ENCODE measurements around the gene TIMM22. TPM values are rescaled to one million over a fixed set of nuclear protein-coding genes. Genes with fewer than 3 reads are reported as not detected.

TIMM22 gene
- total RNA-seq, 1 donor from 2014 or later = 15.0 TPM

DNA sequence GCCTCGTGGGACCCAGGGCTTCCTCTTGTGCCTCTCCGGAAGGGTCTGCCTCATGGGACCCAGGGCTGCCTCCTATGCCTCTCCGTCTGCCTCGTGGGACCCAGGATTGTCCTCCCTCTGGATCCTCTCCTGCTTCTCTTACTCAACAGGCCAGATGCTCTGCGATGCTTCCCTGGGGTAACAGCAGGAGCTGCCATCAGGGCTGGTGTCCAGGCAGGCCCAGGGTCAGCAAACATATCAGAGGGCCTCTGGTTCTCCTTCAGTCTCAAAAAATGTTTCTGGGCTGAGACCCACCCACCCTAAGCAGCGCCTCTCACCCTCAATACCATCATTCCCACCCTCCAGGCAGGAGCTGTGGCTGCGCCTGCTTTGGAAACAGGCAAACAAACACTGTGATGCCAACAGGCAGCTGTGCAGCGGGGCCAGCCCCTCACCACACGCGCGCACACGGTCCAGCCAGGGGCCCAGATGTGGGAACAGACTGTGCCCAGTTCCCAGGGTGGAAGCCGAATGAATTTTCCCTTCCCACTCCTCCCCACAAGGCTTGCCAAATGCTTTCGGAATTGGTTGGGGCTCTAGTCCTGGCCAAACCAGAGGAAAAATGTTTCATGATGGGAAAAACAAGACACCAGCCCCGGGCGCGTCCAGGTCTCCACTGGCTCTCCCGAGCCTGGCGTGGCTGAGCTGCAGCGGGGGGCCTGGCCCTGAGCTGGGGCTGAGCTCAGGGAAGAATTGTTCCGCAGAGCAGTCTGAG, 11.3 kb downstream of the TIMM22 start:
- no peaks in the 10 kb centered on the region for H3K27me3 Mint-ChIP-seq (ENCODE audit: low read depth)

DNA sequence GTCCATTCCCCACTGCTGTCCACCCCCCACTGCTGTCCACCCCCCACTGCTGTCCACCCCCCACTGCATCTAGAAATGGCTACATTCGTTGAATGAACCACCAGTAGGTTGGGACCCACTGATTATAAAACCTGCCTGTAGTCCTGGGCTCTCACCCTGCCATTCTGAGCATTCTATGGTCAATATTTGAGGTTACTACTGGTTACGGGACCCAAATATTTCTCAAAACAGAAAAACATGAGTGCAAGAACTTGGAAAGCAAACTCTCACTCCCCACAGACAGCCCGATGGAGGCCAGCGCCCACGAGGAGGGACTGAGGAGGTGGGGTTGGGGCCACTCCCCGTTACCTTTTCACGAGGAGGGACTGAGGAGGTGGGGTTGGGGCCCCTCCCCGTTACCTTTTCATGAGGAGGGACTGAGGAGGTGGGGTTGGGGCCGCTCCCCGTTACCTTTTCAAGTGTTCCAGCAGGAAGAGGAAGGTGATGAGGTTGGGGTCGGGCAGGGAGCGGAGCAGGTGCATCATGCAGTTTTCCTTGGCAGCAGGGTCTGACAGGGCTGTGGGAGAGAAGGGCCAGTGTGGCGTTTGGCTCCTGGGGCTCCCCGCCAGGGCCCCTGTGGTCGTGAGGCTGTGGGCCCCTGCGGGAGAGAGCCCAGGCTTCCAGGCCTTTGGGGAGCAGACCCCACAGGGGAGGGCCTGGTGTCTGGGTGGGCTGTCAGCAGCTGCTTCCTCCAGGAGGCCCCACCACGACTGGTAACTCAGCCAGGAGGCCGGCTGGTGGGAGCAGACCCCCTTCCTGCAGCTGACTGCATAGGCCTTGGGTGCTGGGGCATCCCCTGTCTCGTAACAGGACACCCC, 12.5 kb downstream of the TIMM22 start:
- H3K9me3 Mint-ChIP-seq = no peaks in the 10 kb centered on the region
- H3K4me3 Mint-ChIP-seq (ENCODE audit: low read depth) = no peak overlapping the region
- peaks cover 11% of the 10 kb centered on the region for H3K36me3 Mint-ChIP-seq (ENCODE audit: low read depth)
- H3K27me3 Mint-ChIP-seq (ENCODE audit: low read depth) = no peaks in the 10 kb centered on the region
- no peak for DNase-seq (ENCODE audit: low spot score)
- H3K4me1 Mint-ChIP-seq (ENCODE audit: low read depth) = no peaks in the 10 kb centered on the region
- H3K27ac Mint-ChIP-seq = no peak overlapping the region
- intact Hi-C loops (cut with micrococcal nuclease) = no loop called here

More for the DNA sequence above, 11.3 kb downstream of the TIMM22 start:
- no peak overlapping the region for H3K4me3 Mint-ChIP-seq (ENCODE audit: low read depth)
- DNase-seq (ENCODE audit: low spot score) = no peak
- no peaks in the 10 kb centered on the region for H3K9me3 Mint-ChIP-seq
- H3K36me3 Mint-ChIP-seq (ENCODE audit: low read depth) = peaks cover 12% of the 10 kb centered on the region
- no peak overlapping the region for H3K27ac Mint-ChIP-seq
- H3K4me1 Mint-ChIP-seq (ENCODE audit: low read depth) = no peaks in the 10 kb centered on the region
- intact Hi-C loops (cut with micrococcal nuclease) = no loop called here

DNA sequence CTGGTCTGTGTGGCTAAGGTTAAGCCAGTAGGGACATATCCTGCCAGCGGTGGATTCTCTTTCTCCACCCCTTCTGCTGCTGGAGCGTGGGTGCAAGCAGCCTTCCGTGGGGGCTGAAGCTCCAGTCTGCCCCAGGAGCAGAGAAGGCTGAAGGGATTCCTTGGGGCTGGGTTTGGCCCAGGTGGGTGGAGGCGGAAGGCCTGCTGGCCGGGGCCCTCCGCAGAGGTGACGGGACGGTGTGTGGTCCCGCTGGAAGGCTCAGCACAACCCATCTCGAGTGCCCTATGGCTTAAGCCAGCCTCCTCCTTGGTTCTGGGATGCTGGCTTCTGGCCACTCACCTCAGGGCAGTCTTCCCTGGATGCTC, 13.1 kb downstream of the TIMM22 start:
- no peaks in the 10 kb centered on the region for H3K9me3 Mint-ChIP-seq
- no peaks in the 10 kb centered on the region for H3K27me3 Mint-ChIP-seq (ENCODE audit: low read depth)
- H3K36me3 Mint-ChIP-seq (ENCODE audit: low read depth) = peaks cover 9% of the 10 kb centered on the region
- no peak overlapping the region for H3K27ac Mint-ChIP-seq
- intact Hi-C loops (cut with micrococcal nuclease) = no loop called here
- no peaks in the 10 kb centered on the region for H3K4me1 Mint-ChIP-seq (ENCODE audit: low read depth)
- no peak overlapping the region for H3K4me3 Mint-ChIP-seq (ENCODE audit: low read depth)
- no peak for DNase-seq (ENCODE audit: low spot score)

DNA sequence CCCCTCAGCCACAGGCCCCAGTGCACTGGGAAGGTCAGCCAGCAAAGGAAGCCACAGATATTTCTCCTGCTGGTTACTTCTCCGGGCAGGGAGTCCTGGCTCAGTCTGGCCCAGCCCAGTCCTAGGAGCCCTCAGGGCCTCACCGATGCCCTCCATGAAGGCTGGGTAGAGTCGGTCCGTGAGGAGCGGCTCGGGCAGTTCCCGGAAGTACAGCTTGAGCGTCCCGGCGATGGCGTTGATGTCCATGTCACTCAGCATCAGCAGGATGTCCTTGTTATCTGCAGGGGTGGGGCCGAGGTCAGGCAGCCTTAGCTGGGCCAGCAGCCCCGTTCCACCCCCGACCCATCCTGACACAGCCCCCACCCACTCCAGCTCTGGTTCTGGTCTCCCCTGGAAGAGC, 13.7 kb downstream of the TIMM22 start:
- H3K36me3 Mint-ChIP-seq (ENCODE audit: low read depth) = peaks cover 4% of the 10 kb centered on the region
- no peak overlapping the region for H3K4me3 Mint-ChIP-seq (ENCODE audit: low read depth)
- H3K4me1 Mint-ChIP-seq (ENCODE audit: low read depth) = no peaks in the 10 kb centered on the region
- no peaks in the 10 kb centered on the region for H3K9me3 Mint-ChIP-seq
- no peak overlapping the region for H3K27ac Mint-ChIP-seq
- DNase-seq (ENCODE audit: low spot score) = no peak
- intact Hi-C loops (cut with micrococcal nuclease) = no loop called here
- H3K27me3 Mint-ChIP-seq (ENCODE audit: low read depth) = no peaks in the 10 kb centered on the region

DNA sequence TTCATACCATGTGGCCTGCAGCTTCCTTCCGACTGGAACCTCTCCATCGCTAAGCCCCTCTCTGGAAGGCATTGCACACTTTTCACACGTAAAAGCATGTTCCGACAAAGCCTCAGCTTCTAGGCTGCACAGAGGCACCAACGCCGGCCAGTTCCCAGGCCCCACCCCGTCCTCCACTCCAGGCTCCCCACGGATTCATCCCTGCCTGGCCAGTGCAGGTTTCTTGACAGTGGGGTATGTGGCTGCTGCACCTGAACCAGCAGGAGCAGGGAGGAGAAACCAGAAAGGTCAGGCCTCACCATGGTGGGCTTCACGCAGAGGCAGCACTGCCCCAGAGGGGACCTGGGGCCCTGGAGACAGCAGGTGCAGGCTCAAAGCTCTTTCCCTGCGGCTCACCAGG, 14.2 kb downstream of the TIMM22 start:
- no peaks in the 10 kb centered on the region for H3K27me3 Mint-ChIP-seq (ENCODE audit: low read depth)
- H3K4me1 Mint-ChIP-seq (ENCODE audit: low read depth) = no peaks in the 10 kb centered on the region
- intact Hi-C loops (cut with micrococcal nuclease) = no loop called here
- no peaks in the 10 kb centered on the region for H3K36me3 Mint-ChIP-seq (ENCODE audit: low read depth)
- DNase-seq (ENCODE audit: low spot score) = no peak
- no peak overlapping the region for H3K27ac Mint-ChIP-seq
- H3K9me3 Mint-ChIP-seq = no peaks in the 10 kb centered on the region
- no peak overlapping the region for H3K4me3 Mint-ChIP-seq (ENCODE audit: low read depth)

DNA sequence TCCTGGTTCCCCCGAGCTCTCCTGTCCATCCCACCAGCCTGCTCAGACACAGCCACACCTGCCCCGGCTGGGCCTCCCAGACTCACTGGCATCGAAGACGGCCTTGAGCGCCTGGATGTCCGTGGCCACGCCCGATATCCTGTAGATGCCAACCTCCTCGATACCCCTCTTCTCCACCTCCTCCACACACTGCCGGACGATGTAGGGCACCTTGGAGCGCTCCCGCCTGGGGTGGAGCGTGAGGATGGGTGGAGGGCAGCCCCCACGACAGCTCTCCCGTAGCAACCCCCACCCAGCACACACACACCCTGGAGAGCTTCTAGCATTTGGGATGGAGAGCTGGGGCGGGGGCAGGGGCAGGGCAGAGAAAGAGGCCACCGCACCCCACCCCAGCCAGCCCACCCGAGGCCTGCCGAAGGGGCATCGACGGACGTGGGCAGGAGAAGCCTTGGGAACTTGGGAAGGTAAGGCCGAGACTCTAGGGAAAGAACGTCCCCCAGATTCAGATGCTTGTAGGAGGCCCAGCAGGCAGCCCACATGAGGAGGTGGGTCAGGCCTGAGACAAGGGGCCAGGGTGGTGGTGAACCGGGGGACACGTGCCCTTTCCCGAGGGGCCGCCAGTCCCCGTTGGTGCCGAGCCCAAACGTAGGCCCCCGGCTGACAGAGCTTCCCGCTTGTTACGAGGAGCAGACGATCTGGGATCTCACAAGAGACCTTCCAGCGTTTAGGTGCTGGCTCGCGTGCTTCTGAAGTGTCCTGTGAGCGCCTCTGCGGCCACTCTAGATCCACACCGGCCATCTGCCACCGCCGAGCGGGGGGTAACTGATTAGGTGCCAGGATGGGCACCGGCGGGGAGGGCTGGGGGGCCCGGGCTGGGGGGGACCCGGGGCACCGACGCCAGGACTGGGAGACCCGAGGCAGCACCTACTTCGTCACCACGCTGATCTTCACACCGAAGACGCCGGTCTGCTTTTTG, 15.1 kb downstream of the TIMM22 start:
- H3K9me3 Mint-ChIP-seq = no peaks in the 10 kb centered on the region
- DNase-seq (ENCODE audit: low spot score) = no peak
- intact Hi-C loops (cut with micrococcal nuclease) = no loop called here
- no peaks in the 10 kb centered on the region for H3K4me1 Mint-ChIP-seq (ENCODE audit: low read depth)
- H3K27me3 Mint-ChIP-seq (ENCODE audit: low read depth) = no peaks in the 10 kb centered on the region
- H3K27ac Mint-ChIP-seq = no peak overlapping the region
- H3K4me3 Mint-ChIP-seq (ENCODE audit: low read depth) = no peak overlapping the region
- no peaks in the 10 kb centered on the region for H3K36me3 Mint-ChIP-seq (ENCODE audit: low read depth)

DNA sequence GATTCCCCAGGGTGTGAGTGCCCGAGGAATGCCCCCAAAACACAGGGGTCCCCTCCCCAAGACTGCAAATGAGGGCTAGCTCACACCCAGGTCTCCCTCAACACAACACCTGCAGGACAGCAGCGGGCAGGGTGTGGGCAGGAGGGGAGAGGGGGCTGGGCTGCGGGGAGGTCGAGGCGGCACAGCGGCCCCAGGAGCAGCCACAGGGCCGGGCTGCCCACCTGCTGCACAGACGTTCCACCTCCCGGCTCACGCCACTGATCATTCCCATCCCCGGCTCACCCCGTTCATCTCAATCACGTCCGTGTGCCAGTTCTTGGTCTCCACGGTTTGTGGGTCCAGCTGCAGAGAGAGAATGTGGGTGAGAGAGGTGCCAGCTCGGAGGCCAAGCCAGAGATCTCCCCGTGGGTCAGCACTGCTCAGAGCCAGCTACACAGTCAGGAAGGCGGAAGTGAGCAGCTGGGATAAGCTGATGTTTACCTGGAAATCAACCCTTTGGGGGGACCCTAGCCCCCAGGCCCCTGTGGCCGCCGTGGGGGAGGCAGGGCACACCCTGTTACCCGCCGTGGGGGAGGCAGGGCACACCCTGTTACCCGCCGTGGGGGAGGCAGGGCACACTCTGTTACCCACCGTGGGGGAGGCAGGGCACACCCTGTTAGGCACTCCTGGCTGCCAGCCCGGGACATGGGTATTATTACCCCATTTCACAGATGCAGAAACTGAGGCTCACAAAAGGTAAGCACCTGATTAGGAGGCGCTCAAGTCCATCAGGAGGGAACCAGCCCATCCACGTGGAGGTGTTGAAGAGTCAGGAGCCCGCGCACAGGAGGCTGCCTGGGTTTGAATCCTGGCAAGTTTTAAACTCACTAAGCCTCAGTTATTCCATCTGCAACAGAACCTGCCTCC, 16.1 kb downstream of the TIMM22 start:
- intact Hi-C loops (cut with micrococcal nuclease) = no loop called here
- H3K27me3 Mint-ChIP-seq (ENCODE audit: low read depth) = no peaks in the 10 kb centered on the region
- no peak overlapping the region for H3K27ac Mint-ChIP-seq
- DNase-seq (ENCODE audit: low spot score) = no peak
- no peaks in the 10 kb centered on the region for H3K4me1 Mint-ChIP-seq (ENCODE audit: low read depth)
- H3K9me3 Mint-ChIP-seq = no peaks in the 10 kb centered on the region
- no peaks in the 10 kb centered on the region for H3K36me3 Mint-ChIP-seq (ENCODE audit: low read depth)
- no peak overlapping the region for H3K4me3 Mint-ChIP-seq (ENCODE audit: low read depth)

DNA sequence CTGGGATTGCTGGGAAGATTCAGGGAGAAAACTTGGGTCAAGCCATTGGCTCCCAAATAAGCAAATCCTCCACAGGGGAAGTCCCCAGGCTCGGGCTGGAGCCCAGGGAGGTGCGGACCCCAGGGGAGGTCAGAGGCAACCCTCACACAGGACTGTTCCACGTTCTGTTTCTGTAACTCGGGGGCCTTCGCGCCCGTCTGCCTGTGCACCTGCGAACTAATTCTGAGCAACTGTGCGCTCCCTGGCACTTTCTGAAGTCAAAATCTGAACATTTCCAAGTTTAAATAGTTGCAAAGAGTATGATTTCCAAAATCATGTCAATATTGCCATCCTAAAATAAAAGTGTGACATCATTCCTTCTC, 16.8 kb downstream of the TIMM22 start:
- intact Hi-C loops (cut with micrococcal nuclease) = no loop called here
- H3K27ac Mint-ChIP-seq = no peak overlapping the region
- no peaks in the 10 kb centered on the region for H3K9me3 Mint-ChIP-seq
- no peak for DNase-seq (ENCODE audit: low spot score)
- H3K4me1 Mint-ChIP-seq (ENCODE audit: low read depth) = no peaks in the 10 kb centered on the region
- no peaks in the 10 kb centered on the region for H3K27me3 Mint-ChIP-seq (ENCODE audit: low read depth)
- no peak overlapping the region for H3K4me3 Mint-ChIP-seq (ENCODE audit: low read depth)
- H3K36me3 Mint-ChIP-seq (ENCODE audit: low read depth) = no peaks in the 10 kb centered on the region

DNA sequence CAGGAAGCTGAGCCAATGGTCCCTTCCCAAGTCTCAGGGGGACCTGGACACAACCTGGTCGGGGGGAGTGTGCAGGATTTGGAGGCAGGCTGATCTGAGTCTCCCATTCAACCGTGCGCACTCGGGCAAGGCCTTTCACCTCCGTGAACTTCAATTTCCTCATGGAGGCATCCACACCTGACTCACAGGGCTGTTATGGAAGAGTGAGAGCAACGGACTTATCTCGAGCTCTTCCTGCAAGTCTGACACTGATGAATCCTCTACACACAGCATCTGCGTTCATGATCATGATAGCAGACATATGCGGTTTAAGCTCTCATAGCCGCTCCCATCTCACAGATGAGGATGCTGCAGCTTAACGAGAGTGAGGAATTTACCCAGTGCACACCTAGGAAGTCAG, 21.6 kb downstream of the TIMM22 start:
- Mint-ChIP-seq H3K36me3 (ENCODE audit: low read depth) (no peaks in the 10 kb centered on the region), H3K27ac (no peak overlapping the region)

DNA sequence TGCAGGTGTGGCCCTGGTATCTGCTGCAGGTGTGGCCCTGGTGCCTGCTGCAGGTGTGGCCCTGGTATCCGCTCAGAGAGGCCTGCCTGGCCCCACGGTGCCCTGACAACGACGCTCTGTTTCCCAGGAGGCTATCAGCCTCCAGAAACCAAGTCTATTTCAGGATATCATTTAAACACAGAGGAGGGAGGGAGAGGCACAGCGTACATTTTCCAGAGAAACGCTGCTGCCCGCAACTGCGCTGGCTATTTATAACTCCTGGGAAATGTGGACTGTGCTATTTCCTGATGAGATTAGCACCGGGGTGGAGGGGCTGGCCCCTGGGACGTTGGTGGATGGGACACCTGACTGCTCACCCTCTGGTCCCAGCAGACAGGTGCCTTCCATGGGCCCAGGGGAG, 22.5 kb downstream of the TIMM22 start:
- Mint-ChIP-seq H3K36me3 (ENCODE audit: low read depth) (no peaks in the 10 kb centered on the region), H3K4me1 (ENCODE audit: low read depth) (no peaks in the 10 kb centered on the region), H3K27ac (no peak overlapping the region), H3K9me3 (no peaks in the 10 kb centered on the region), H3K4me3 (ENCODE audit: low read depth) (no peak overlapping the region), H3K27me3 (ENCODE audit: low read depth) (no peaks in the 10 kb centered on the region)
- intact Hi-C loops (cut with micrococcal nuclease) = no loop called here
- DNase-seq (ENCODE audit: low spot score) = no peak

More for the DNA sequence above, 21.6 kb downstream of the TIMM22 start:
- no peaks in the 10 kb centered on the region for H3K27me3 Mint-ChIP-seq (ENCODE audit: low read depth)
- H3K4me1 Mint-ChIP-seq (ENCODE audit: low read depth) = no peaks in the 10 kb centered on the region
- intact Hi-C loops (cut with micrococcal nuclease) = no loop called here
- no peak for DNase-seq (ENCODE audit: low spot score)
- H3K4me3 Mint-ChIP-seq (ENCODE audit: low read depth) = no peak overlapping the region
- no peaks in the 10 kb centered on the region for H3K9me3 Mint-ChIP-seq

DNA sequence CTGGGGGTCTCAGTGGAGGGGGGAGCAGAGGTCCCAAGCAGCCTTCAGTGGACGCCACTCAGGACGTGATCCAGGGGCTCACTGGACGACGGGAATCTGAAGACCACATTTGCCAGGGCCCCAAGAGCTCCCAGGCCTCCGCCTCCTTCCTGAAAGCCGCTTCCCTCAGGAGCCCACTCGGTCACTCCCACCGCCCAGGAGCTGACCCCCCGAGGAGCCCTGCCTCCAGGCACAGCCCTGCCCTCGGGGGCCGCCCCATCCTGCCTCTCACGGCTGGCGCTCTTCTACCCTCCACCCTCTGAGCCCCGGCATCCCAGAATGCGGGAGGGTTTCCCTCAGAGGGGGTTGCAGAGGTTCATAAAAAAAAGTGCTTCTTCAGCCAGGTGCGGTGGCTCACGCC, 24.2 kb downstream of the TIMM22 start:
- H3K4me3 Mint-ChIP-seq (ENCODE audit: low read depth) = no peak overlapping the region
- DNase-seq (ENCODE audit: low spot score) = no peak
- H3K27ac Mint-ChIP-seq = no peak overlapping the region
- H3K36me3 Mint-ChIP-seq (ENCODE audit: low read depth) = no peaks in the 10 kb centered on the region
- no peaks in the 10 kb centered on the region for H3K9me3 Mint-ChIP-seq
- intact Hi-C loops (cut with micrococcal nuclease) = no loop called here
- no peaks in the 10 kb centered on the region for H3K4me1 Mint-ChIP-seq (ENCODE audit: low read depth)
- H3K27me3 Mint-ChIP-seq (ENCODE audit: low read depth) = no peaks in the 10 kb centered on the region

All from activated T-helper 2 cell treated with anti-CD3 and anti-CD28 coated beads, Interferon-gamma antibody, Interleukin-2, Interleukin-4, amounts not matched to agents 10 μg/mL and 5 μg/mL and 100 μg/mL, durations not matched to agents 14 hours and 24 hours and 36 hours (primary cell).